HG02870 (cell line): ENCODE measurements around the gene PLEKHG4B.
"Not testable (repeated sequence)": the region's sequence is repeated elsewhere in the genome, so short reads cannot be mapped to it uniquely, and the experiment has no call there.

Experiments
- ATAC-seq: cut with Tn5 transposase; IDR thresholded peaks from one replicate; pipeline ENCODE4 v1.9.1; 2021; ENCODE audit warnings: mild to moderate bottlenecking, moderate library complexity; ENCODE audit not compliant: unreplicated experiment

The PLEKHG4B gene

DNA sequence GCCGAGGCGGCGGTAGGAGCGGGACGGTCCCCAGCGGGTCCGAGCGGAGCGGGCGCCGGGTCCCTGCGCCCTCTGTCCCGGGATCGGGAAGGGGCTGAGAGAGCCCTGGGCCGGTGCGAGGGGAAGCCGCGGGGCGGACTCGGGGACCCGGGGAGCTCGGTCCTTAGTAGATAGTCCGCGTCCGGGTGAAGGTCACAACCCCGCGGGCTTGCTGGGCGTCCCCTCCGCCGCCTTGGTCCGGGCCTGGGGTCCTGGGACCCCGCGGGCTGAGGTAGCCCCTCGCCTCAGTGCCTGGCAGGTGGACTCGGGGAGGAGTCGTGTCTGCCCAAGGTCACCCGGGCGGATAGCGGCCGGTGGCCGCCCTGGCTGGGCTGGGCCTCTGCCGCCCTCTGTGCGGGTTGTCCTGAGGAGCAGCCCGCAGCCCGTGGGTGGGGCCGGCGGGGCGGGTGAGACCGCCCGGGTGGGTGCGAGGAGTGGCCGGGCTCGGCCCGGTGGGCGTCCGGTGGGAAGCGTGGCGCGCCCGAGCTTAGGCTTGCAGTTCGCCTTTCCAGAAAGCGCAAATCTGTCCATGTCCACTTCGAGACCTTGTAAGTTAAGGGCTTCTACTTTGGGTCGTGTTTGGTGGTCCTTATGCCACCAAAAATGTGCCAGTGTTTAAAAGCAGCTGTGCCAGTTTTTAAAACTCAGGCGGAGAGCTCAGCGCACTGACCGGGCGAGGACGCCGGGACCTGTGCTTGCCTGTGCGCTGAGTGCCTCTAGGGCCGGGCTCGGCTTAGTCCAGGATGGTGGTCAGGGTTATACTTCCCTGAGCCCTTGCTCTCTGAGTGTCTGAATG is 126.7 kb downstream of the PLEKHG4B start:
- peak; percentile 16 for ATAC-seq

DNA sequence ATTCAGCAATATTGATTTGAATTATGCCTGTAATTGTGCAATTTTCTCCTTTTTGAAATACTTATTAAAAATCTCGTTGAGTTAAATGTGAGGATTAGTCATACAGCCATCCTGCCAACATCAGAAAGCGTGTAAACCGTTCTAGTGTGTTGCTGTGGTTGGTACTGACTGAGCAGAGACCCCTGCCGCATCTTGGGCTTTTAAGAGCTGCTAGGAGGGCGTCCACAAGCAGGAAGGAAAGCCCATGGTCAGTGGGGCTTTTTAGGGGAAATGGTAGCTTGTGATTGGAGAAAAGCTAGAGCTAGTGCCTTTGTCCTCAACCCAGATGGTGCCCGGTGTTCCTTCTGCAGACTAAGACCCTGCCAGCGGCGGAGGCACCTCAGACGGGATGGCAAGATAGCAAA is 127.5 kb downstream of the PLEKHG4B start:
- ATAC-seq = no peak

DNA sequence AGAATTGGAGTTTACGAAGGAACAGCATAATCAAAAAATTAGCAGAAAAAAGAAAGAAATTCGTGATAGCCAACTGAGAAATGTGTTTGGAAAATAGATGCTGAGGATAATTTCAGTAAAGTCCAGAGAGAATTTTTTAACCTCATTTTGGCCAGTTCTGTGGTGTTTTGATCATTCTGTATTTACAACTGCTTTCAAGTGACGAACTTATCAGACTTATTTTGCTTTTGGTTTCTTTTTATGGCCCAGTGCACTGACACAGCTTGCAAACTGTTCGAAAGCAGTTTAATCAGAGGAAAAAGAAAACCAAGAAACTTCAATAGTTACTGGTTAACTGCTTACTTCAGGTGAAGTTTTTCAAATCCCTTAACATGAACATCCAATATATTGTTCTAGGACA is 128.0 kb downstream of the PLEKHG4B start:
- ATAC-seq = no peak

DNA sequence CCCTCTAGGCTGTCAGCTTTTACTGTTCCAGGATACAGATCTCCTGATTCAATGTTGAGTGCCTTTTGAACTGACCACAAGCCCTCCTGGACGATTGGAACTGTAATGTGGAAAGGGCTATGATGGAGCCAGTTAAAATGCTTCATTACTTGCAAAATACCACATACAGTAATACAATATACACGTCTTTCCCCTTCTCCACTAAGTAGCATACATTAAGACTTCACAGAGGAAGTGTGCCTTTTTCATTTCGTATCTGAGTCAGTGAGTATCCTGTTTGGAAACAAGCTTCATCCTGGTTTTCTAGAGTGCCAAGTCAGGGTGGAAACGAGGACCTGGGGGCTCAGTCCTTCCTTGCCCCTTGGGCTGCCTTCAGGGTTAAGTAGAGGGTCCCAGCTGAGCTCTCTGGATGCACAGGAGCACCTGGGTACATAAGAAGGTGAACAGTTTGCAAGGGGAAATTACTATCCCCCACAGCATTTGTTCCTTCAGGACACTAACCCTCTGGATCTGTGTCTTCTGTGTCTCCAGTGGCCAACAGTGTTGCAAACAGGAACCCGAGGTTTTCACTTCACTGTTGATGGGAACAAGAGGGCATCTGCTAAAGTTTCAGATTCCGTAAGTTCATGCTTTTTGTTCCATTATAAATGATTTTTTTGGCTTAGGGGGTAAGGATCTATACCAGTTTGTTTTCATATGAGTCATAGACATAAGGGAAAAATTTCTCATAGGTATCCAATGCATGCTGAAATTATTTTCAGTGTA is 131.2 kb downstream of the PLEKHG4B start:
- peak; percentile 25 for ATAC-seq

DNA sequence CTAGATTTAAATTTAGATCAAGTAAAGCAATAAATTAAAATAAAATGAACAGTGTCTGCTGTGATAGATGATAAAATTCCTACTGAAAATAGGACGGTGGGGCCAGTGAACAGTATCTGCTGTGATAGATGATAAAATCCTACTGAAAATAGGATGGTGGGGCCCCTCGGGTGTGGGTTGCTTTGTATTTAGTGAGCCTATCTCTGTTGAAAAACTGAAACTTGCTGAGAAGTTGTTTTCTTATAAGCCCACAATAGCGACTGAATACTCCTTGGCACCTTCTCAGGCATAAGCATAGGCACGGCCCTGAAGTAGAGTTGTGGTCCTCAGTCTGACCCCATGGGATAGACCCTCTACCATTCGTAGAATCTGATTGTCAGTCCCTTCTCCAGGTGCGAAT is 131.8 kb downstream of the PLEKHG4B start:
- no peak for ATAC-seq

DNA sequence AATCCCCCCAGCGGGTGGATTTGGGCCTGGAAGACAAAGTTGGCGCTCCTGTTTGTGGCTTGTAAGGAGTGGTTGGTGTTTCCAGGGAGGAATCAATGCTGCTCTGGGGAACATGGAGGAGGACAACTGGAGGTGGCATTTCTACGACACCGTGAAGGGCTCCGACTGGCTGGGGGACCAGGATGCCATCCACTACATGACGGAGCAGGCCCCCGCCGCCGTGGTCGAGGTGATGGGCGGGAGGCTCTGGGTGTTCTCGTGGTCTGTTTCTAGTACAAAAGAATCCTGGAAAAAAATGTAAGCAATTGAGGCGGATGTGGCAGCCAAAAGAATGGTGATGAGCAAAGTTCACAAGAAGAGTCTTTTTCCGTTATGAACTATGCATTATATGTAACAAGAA is 133.4 kb downstream of the PLEKHG4B start:
- ATAC-seq = no peak

DNA sequence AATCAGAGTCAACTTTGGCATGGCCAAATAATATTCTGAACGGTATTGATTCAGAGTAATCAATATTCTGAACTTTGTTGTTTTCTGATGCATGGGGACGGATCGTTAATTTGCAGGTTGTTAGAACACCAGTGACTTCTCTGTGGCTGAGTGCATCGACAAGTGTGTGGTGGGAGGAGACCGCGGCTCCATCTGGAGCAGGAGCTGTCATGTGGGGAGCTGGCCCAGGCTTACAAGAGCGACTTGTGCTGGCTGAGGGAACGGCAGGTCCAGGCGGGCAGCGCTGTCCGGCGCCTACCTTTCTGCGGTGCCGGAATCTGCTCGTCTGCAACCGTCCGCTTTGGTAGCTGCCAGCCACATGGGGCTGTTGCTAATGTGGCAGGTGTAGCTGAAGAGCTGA is 135.4 kb downstream of the PLEKHG4B start:
- ATAC-seq = not testable (repeated sequence)

DNA sequence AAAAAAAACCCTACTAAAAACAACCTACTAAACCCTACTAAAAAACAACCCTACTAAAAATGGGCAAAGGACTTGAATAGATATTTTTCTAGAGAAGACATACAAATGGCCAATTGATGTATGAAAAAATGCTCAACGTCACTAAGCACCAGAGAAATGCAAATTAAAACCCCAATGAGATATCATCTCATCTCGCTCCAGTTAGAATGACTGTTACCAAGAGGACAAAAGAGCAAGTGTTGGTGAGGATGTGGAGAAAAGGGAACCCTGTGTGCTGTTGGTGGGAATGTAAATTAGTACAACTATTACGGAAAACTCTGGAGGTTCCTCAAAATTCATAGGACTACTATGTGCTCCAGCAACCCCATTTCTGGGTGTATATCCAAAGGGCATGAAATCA is 136.9 kb downstream of the PLEKHG4B start:
- ATAC-seq = no peak

DNA sequence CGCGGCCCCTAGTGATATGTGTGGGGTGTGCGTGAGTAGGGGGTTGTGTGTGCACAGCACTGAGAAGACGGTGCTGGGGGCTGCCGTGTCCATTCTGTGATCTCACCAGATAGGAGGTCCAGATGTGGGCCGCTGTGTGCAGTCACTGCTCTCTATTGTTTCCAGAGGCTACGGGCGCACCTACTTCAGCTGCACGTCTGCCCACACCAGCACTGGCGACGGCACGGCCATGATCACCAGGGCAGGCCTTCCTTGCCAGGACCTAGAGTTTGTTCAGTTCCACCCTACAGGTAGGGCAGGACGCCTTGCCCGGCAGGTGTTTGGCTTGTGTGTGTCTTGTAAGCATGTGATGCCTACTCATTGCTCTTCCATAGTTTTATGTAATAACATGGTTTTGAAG is 138.7 kb downstream of the PLEKHG4B start:
- ATAC-seq = no peak

DNA sequence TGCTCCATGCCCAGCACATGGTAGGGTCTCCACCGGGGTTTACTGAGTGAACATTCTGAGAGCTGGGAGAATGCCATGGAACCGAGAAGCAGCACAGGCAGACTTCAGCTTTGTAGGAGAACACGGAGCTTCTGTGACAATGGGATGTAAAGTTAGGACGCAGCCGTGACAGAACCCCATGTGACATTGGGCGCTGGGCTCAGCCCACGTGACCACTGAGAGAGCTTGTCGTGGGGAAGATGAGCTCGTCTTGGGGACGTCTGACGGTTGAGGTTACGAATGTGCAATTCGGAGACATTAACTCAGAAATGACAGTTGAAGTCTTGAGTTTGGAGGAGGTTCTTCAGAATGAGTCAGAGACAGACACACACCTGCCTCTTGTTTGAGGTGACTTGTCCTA is 139.7 kb downstream of the PLEKHG4B start:
- ATAC-seq = no peak

DNA sequence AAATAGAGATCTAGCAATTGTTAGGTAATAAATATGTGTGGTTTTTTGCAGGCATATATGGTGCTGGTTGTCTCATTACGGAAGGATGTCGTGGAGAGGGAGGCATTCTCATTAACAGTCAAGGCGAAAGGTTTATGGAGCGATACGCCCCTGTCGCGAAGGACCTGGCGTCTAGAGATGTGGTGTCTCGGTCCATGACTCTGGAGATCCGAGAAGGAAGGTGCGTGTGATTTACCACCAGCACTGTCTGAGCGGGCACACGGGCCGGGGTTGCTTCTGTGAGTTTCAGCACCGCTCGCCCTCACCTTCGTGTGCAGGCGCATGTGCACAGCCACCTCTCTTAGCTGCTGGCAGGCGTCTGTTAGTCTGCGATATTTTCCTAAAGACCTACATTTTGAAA is 141.5 kb downstream of the PLEKHG4B start:
- not testable (repeated sequence) for ATAC-seq

DNA sequence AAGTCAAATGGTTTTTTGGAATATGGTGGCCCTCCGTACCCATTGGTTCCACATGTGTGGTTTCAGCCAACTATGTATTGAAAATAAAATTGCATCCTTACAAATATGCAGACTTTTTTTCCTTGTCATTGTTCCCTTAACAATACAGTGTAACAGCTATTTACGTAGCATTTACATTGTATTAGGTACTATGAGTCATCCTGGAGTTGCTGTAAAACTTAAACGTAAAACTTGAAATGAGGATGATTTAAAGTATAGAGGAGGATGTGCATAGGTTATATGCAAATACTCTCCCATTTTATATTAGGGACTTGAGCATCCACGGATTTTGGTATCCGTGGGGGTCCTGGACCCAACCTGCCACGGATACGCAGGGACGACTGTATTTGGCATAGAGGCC is 142.5 kb downstream of the PLEKHG4B start:
- ATAC-seq = no peak

DNA sequence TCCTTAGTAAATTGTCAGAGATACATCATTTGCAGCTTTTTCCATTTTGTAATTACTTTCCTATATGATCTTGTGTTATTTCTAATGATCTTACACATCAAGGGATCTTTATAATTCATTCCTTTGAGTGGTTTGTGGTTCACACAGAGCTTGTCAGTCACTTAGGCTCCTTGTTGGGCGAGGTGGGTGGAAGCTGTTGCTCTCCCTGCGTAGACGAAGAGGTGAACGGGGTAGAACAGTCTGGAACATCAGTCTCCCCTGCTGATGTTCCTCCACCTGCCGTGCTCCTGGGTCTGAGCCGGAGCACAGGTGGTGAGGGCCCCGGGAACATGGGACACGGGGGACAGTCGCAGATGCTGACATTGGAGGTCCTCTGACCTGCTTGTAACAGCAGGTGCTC is 143.6 kb downstream of the PLEKHG4B start:
- not testable (repeated sequence) for ATAC-seq

DNA sequence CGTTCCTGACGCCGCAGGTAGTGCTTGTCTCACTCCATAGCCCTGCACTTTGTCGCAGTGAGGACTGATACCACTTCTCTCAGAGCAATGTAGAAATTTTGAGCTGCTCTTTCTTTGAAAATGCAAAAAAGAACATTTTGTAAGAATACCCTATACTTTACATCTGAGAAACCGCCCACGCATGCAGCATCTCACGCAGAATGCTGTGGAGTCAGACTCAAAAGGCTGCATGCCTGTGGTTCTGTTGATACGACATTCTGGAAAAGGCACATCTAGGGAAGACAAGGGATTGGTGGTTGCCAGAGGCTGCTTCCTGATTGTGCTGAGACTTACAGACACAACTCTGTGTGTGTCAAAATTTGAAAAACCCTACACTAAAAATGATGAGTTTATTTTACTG is 146.0 kb downstream of the PLEKHG4B start:
- not testable (repeated sequence) for ATAC-seq
